ENCODE measurements around the gene TNFRSF19.

- TF ChIP-seq CTCF (conservative IDR thresholded peaks at IDR 0.05; ENCODE audit: low read depth, low read length): no peak
- TF ChIP-seq POLR2A (IDR thresholded peaks at IDR 0.05; ENCODE audit: low read depth, low read length): no peak
- TF ChIP-seq RAD21 (IDR thresholded peaks at IDR 0.05; ENCODE audit: low read length): no peak
- no peak for TF ChIP-seq ELK1 (IDR thresholded peaks at IDR 0.05; ENCODE audit: borderline replicate concordance, low read depth, low read length)
- TF ChIP-seq CEBPB (IDR thresholded peaks at IDR 0.05; ENCODE audit: low read depth, low read length): no peak
- no peak for TF ChIP-seq MAZ (IDR thresholded peaks at IDR 0.05; ENCODE audit: borderline replicate concordance, low read depth, low read length)
- no peak for TF ChIP-seq RFX5 (IDR thresholded peaks at IDR 0.05; ENCODE audit: low read depth, low read length)
- TF ChIP-seq RCOR1 (IDR thresholded peaks at IDR 0.05; ENCODE audit: insufficient replicate concordance, low read length): no peak
- TF ChIP-seq FOS (IDR thresholded peaks at IDR 0.05; ENCODE audit: low read depth, low read length): no peak
- no peak for TF ChIP-seq NFE2L2 (IDR thresholded peaks at IDR 0.05; ENCODE audit: low read depth, low read length)
Observed at GRCh38 chr13:23716401-23716800, 146.2 kb downstream of the TNFRSF19 start.

Data from IMR-90 (cell line).